Measurements from ENCODE around the gene P2RX5.

Gene P2RX5

DNA sequence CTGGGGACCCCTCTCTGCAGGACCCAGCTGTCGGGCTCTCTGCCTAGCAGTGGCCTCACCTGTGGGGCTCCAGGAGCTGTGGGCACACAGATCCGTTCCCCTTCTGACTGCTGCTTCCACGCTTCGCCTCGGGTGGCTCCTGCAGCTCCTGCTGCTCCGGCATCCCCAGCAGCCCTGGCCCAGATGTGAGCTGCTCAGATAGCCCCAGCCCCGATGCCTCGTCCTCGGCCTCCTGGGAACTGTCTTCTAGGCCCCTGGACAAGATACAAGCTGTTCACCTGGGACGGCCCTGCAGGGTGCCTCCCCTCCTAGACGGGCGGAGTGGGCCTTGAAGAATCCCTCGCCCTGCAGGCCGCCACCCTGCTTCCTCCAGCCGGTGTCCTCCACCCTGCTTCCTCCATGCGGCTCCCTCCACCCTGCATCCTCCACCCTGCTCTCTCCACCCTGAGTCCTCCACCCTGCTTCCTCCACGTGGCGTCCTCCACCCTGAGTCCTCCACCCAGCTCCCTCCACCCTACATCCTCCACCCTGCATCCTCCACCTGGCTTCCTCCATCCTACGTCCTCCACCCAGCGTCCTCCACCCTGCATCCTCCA, 16.3 kb downstream of the P2RX5 start:
- DNase-seq, result no peak

DNA sequence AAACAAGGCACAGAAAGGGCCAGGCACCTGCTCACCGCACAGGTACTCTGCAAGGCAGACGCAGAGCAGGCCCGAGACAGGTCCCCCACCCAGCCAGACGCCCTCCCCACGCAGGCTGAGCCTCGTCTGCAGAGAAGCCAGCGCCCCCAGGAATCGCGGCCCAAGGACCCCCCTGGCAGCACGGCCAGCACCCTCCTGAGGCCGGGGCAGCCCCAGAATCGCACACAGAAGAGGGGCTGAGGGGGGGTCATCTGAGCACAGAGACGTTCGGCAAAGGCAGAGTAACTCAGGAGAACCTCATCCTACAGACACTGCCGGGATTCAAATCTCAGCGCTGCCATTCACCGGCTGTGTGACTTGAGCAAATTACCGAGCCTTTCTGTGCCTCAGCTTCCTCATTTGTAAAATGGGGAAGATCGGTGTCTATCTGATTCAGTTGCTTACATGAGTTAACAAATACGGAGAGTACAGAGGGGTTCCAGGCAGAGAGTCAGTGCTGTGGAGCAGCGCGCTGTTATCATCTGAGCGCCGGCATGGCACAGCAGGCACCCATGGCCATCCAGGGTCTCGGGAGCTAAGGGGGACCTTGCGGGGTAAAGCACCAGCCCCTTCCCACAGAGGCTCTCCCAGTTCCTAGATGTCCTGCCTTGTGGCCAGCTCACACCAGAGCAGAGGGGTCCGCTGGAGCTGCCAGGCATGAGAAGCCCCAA, 17.0 kb downstream of the P2RX5 start:
- DNase-seq, result no peak

DNA sequence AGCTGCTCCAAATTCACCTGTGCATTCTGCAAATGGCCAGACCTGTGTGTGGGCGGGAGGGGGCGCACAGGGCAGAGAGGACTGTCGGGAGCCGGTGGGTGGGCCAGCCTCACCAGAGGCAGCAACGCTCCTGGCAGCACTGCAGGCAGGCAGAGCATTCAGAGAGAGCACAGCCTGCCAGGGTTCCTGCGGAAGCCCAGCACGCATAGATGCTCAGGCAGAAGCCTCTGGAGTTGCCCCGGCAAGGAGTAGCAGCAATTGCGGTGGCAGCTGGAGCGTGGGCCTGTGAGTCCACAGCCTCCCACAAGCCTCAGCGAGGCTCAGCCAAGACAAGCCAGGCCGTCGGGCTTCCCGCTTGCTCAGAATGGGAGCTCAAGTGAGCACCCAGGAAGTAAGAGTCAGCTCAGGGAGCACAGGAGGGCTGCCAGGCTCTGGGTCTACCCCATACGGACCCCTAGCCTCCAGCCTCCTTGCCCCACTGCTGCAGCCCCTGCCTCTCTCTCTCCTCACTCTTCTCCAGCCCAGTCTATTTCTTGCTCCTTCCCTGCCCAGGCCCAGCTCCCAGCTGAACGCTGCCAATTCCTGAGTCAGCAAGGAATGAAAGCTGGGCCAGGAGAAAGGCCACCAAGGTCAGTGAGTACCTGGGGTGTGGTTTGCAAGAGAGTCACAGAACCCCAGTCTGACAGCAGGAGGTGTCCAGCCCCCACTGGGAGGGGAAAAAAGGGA, 17.7 kb downstream of the P2RX5 start:
- DNase-seq, result no peak

DNA sequence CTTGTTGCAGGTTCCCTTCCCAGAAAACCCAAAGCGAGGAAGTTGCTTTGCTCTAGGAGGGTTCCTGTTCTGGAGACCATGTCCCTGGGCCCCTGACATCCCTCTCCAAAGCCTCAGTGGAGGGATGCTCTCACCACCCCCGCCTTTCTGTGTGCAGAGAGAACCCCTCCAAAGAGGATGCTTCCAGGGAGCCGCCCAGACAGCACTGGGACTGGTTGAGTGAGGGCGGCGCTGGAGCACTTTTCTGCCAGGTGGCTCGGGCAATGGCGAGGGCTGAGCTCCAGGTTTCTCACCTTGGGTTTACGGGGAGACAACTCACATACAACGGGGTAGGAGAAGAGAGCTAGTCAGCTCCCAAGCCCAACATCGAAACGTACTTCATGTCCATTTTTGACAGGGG, 20.1 kb downstream of the P2RX5 start:
- DNase-seq, result no peak

DNA sequence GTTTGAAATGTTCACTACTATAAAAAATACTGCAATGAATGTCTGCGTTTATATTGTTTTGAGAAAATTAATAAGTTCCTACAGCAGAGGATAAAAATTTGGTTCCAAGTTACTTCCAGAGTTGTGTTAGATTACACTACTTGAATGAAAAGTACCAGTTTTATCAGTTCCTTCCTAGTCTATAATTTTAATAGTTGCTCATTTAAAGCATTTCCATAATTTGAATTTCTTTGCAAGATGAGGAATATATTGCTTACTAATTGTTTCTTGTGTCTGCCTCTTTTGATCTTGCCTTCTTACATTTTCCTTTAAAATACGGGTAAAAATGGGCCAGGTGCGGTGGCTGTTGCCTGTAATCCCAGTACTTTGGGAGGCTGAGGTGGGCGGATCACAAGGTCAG, 23.4 kb downstream of the P2RX5 start:
- DNase-seq, result no peak

DNA sequence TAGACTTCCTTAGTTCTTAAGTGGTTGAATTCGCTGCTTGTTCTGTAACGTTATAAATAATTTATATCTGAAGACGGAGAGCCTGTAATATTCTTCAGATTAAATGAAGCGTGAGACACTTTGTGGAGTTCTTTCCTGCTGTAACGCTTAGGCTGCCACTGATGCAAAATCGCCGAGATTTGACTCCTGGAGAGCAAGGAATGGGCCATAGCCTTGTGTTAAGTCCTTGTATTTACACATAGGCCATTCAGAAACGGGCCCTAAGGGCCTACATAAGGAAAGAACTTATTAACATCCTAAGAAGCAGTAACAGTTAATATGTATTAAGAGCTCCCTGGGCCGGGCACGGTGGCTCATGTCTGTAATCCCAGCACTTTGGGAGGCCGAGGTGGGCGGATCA, 26.4 kb downstream of the P2RX5 start:
- DNase-seq, result no peak

DNA sequence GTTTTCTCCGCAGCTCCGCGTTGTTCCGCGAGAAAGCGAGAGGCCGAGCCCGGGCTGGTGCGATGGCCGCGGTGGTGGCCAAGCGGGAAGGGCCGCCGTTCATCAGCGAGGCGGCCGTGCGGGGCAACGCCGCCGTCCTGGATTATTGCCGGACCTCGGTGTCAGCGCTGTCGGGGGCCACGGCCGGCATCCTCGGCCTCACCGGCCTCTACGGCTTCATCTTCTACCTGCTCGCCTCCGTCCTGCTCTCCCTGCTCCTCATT, 26.9 kb downstream of the P2RX5 start:
- no peak for DNase-seq

DNA sequence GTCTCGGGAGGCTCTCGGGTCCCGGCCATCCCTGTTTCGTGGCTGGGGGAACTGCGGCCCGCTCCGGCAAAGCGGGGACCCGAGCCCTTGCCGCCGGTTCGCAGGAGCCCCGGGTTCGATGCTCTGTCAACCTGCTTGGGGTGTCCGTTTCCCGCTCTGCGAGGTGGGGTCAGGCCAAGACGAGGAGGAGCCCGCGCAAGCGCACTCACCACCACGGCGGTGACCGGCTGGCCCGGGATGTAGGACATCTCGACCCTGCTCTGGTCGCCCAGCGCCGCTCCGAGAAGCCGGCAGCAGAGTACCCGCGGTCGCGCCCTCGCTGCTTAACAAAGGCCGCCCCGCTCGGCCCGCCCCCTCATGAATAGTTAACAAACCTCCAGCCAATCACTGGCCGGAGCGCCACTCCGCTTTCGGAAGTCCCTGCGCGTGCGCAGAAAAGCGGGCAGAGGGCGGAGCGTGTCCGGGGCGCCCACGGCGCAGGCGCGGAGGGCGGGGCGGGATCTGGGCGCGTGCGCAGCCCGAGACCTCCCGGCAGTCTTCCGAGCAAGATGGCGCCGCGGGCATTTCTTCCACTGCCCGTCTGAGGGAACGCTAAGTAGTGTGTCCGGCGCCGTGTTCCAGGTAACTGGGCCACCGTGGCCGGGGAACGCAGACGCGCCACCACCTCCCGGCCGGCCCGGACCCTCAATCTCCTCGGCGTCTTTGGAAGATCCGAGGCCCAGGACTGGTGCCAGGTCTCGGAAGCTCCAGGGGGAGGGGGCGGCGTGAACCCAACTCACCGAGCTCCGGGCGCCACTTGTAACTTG, 27.5 kb downstream of the P2RX5 start, which contains the start of the genes EMC6 and TAX1BP3:
TSS of gene EMC6 (plus strand) at position 534 of the 806 bp plus-strand sequence. CDS start 335 bp downstream, outside the sequence.
TSS of gene TAX1BP3 (minus strand) at position 300 of the 806 bp plus-strand sequence. CDS start at position 248, 52 bp downstream.
- peak; percentile 84 for DNase-seq

DNA sequence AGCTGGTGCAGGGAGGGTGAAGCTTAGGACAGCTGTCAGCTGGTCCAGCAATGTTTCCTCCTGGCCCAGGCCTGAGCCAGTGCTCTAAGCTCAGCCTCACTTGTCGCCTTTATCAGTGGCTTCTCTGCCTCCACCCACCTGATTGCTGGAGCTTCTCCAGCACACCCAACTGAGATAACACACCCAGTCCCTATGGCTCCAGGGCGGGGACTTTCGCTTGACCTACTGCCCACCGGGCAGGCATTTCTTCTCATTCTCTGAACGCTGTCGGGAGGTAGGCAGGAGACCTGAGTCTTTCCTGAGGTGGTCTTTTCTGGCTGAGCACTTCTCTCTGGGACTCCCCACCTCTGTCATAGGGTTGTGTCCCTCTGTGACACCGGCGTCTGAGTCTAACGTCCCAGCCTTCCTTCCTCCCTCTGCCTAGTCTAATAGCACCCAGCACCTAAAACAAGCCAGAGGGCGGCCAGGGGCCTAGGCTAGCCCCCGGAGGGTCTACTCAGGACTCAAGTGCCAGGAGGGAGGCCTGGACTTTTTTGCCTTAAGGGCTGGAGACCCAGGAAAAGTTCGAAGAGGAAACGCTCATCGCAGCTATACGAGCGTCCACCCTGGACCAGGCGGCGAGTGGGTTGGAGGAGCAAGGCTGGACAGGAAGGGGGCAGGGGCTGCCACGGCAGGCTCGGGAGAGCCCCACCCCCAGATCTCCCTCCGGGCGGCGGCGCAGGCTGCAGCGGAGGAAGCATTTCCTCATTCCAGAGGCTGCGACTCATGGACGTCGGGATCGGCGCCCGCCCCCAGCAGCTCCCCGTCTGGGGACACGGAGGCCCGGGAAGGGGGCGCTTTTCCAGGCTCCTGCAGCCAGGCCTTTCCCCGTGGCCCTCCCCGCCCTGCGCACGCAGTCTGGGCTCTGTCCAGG, 28.3 kb downstream of the P2RX5 start:
- no peak for DNase-seq

DNA sequence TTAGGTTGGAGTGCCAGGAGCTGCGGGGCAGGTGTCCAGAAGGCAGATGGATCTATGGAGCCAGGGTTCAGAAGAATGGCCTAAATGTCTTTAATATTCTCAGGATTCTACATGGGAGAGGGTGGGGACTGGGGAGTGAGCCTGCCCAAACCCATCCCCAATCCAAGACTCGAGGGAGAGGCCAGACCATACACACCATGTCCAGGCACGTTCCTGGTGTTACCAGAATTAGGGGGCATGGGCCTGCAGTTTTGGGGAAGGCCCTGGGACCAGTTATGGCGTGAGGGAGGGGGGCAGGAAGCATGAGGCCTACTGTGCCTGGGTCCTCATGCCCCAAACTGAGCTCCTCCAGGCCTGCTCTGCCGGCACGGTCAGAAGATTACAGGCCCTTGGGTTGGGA, 29.4 kb downstream of the P2RX5 start:
- DNase-seq, result no peak

DNA sequence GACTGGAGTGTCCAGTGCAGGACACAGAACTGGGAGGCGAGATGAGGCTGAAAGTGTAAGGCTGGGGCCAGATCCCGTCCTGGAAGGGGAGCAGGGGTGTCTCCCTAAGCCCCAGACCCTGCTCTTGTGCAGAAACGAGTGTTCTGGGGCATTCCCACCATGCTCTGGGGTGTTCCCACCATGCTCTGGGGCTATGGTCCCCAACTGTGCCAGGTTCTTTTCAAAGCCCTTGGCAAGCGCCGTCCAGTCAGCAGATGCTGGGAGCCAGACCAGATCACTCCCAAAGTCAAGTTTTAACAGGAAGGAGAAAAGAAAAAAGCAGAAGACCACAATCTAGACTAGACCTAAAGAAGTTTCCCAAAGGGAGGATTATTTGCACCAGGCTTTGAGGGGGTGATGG, 30.1 kb downstream of the P2RX5 start:
- DNase-seq, result no peak

DNA sequence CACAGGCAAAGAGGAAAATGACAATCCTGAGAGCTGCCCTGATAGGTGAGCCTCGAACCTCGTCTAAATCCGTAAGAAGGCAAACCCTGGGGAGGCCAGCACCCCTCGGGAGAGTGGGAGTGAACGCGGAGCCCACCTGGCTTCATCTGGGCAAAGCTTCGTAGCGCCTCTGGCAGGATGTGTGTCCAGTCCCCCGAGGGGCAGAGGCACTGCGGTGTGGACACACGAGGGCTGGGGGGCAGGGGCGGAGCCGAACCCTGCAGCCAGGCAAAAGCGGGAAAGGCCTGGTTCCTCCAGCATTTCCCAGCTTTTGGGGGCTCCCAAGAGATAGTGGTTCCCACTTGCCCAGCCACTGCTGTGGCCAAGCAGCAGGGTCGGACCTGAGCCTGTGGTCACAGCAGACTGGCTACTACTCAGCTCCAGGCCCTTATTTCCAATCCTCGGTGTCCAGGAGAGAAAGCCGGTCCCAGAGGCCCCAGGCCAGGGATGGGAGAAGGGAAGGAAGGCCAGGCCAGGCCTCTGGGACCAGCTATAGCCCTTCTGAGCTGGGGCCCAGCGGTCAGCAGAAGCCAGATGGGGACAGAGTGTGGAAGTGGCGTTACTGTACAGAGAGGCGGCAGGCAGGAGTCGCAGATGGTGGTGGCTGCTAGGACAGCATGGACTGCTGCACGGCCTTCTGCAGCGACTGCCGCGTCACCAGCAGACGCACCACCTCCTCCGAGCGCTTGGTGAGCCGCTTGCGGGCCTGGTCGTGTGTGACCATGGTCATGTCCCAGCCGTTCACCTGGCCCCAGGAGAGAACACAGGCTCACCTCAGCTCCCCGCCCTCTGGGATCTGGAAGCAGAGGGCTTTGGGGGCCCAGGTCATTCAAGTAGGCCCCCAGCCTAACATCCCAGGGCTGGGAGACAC, 32.6 kb downstream of the P2RX5 start:
- no peak for DNase-seq

DNA sequence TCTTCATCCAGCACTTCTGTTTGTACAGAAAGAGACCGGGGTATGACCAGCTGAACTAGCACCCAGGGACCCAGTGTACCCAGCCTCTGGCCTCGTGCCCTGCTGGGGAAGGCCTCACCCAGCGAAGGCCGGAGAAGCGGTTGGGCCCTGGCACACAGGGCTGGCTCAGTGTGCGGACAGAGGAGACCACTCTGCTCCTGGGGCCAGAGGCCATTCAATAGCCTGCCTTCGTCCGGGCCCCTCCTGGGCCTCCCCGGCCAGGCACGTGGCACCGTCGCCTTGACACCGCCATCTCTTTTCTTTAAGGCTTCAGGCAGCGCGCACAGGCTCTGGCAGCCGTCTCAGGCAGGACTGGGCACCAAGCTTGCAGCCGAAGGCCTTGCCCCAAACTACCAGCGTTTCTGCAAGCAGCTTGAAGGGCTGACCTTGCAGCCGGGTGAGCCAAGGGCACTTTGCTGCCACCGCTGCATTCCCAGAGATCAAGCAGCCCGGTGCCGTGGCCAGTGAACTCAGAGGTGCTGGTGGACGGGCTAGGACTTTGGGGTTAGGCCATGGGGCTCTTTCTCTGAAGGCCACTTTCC, 35.6 kb downstream of the P2RX5 start:
- DNase-seq, result no peak

DNA sequence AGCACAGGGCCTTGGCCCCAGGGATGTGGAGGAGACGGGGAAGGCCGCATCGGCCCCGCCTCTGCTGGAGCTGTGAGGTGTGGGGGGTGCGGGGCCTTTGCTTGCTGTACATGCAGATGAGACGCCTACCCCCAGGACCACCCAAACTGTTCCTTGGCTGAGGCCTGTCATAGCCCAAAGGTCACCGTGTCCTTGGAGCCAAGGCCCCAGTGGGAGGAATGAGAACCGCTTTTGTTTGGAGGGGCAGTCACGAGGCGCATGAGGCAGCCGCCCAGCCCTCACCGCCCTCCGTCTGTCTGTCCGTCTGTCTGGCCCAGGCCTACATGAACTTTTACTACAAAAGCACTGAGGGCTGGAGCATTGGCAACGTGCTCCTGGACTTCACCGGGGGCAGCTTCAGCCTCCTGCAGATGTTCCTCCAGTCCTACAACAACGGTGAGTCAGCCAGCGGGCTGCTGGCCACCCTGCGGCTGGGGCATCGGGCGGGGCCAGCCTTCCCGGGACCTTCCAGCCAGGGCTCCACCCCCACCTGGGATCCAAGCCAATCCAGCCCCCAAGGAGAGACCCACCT, 36.3 kb downstream of the P2RX5 start:
- no peak for DNase-seq

DNA sequence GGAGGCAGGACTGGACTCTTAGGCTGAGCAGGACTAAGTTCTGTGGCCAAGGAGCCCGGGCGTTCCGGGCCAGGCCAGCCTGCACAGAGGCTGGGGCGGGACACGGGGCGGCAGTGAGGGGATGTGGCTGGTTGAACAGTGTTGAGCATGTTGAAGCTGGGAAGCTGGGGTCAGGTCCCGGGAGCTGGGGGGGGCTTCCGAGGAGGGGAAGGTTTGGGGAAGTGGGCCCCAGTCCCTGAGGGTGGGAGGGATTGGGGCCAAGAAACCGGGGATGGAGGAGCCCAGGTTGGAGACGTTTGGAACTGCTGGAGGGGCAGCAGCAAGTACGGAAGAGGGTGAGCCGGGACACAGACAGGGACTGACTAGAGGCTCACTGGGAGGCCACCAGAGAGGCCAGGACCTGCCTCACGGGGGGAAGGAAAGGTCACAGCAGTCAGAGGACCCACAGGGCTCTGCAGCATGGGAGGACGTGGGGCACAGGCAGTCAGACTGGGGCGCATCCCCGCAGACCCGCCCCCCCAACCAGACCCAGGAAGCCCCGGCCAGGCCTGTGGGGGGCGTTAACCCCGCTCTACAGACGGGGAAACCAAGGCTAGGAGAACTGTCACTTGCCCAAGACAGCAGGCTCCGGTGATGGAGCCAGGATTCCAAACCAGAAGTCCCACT, 37.0 kb downstream of the P2RX5 start:
- no peak for DNase-seq

DNA sequence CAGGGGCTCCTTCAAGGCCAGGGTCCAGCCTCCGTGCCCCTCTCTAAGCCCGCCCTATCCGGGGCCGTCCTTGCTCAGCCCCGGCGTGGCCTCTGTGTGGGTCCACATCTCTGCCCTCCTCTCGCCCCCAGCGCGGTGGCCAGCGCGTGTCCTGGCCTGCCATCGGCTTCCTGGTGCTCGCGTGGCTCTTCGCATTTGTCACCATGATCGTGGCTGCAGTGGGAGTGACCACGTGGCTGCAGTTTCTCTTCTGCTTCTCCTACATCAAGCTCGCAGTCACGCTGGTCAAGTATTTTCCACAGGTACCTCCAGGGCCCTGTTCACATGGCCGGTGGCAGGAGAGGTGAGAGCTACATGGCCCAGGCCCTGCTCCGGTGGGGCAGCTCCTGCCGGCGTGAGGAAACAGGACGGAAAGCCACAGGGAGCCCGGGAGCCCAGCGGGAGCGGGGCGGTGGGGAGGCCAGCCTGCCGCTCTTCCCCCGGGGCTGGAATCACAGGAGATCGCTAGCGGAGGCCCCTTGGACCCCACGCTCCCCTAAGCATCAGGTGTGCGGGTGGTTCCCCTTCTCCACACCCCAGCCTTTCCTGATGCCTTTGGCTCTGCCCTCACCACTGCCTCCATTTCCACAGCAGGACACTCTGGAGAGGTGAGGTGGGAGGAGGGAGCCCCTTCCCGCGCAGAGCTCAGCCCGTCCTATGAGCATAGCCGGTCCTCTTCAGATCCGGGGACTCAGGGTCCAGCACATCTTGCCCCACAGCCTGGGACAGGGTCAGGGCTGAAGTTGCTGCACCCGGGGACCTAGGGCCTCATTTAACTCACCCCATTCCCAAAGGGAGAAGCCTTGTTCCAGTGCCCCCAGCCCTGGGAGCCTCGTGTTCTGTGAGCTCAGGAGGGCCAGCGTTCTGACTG, 37.8 kb downstream of the P2RX5 start:
- DNase-seq, result no peak

DNA sequence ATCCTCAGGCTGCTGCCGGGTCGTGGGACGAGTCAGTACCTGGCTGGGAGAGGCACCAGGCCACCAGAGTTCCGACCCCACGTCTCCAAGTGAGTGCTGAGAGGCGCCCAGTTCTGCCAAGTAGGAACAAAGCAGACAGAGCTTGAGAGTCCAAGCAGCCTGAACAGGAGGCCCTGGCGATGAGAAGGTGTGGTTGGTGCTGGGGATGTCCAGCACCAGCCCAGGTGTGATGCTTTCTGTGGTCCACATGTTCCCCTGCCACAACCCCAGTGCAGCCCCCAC, 38.4 kb downstream of the P2RX5 start:
- no peak for DNase-seq

DNA sequence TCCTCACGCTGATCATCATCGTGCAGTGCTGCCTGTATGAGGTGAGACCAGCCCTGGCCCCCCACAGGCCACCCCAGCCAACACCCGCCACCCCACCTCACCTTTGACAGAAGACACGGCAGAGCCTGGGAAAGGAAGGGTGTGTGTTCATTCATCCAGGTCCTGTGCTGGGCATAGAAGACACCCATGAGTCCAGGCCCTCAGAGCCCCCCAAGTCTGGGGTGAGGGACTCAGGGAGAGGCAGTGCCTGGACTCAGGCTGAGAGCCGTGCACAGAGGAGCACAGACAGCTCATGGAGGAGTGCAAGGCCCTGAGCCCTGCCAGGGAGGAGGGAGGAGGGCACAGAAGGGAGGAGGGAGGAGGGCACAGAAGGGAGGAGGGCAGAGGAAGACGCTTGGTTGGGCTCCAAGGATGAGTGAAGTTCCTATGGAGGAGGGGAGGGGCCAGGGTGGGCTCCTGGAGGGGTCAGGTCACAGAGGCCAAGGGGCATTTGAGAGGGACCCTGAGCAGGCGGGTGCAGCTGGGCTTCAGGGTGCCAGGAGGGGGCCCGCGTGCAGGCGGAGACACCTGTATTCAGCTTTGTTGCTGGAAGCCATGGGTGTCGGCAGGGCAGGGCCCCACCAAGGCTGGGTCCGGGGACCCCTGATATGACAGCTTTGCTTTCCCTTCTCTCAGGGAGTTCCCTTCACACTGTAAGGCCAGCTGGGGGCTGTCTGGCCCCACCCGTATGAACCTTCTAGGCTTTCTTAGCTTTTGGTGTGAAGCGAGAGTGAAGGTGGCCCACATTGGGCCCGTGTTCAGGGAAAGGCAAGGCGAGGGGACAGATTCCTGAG, 39.0 kb downstream of the P2RX5 start:
- DNase-seq, result no peak
